Panc1 (cell line): ENCODE measurements around the gene CSTA.
A peak's percentile ranks its signal among the peaks of the same experiment; 100 is the strongest.

ENCODE experiments used
- CTCF ChIP-seq: fragments of 450-650 bp; IDR thresholded peaks from 2 replicates; pipeline ENCODE4 v1.5.1; 2017; ENCODE audit warnings: mild to moderate bottlenecking
- REST ChIP-seq, 2 experiments: IDR thresholded peaks; 2 replicates each; pipeline ENCODE4 v1.6.1; 2011 to 2012; ENCODE audit warnings: low read depth in 2 of 2, control low read depth in 1 of 2, low read length in 1 of 2, mild to moderate bottlenecking in 1 of 2, moderate library complexity in 1 of 2; ENCODE audit not compliant: insufficient read depth in 1 of 2
- TCF7L2 ChIP-seq: IDR thresholded peaks from 2 replicates; pipeline ENCODE4 v1.6.1; 2011; ENCODE audit warnings: mild to moderate bottlenecking, low read depth, low read length, inconsistent platforms

DNA sequence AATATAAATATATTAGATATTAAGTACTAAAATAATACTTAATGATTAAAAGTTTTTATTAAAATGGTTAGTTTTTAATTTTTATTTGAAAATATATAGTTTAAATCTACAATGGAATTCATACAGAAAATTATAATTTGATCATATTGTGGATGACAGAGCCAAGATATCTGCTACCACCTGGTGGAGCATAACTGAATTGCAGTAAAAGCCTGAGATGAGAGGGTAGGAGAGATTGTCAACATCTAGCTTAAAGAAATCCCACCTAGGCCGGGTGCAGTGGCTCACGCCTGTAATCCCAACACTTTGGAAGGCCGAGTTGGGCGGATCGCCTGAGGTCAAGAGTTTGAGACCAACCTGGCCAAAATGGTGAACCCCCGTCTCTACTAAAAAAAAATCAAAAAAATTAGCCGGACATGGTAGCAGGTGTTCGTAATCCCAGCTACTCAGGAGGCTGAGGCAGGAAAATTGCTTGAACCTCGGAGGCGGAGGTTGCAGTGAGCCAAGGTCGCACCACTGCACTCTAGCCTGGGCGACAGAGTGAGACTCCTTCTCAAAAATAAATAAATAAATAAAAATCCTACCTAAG is 25.1 kb upstream of the CSTA start:
- TF ChIP-seq CTCF (peak; percentile 84), REST (IDR thresholded peaks at IDR 0.05; ENCODE audit: insufficient read depth in 1 of 2, low read depth in 2 of 2, low read length in 1 of 2) (no peak), TCF7L2 (no peak)
